AG04450 (cell line): Measurements from ENCODE around the gene FBXO5. TPM values are rescaled to one million over a fixed set of nuclear protein-coding genes. Genes with fewer than 3 reads are reported as not detected.
A peak's percentile ranks its signal among the peaks of the same experiment; 100 is the strongest.

Experiments used
- CTCF ChIA-PET: fragments of 300-600, 350-600 bp; formaldehyde crosslinking; extraction: SDS; loops from one replicate; lab custom pipeline; 2022; ENCODE audit warnings: antibody characterized with exemption, inconsistent platforms; lab: Charles Lee
- POLR2A ChIA-PET: fragments of 350-600 bp; formaldehyde crosslinking; extraction: SDS; loops from one replicate; lab custom pipeline; 2021; ENCODE audit warnings: antibody characterized with exemption, inconsistent platforms; lab: Yijun Ruan, JAX
- DNase-seq: peaks from one replicate; pipeline ENCODE4 v3.0.0-alpha.2; 2011; ENCODE audit warnings: low read depth, low spot score
- H3K27ac ChIP-seq: one replicate; pipeline ENCODE4 v1.5.1; 2012; ENCODE audit warnings: low read depth, low read length, control low read depth
- H3K27me3 ChIP-seq: one replicate; pipeline ENCODE4 v1.6.0; 2012; ENCODE audit warnings: low read length; ENCODE audit not compliant: control insufficient read depth, insufficient read depth
- H3K4me3 ChIP-seq: 2 replicates; pipeline ENCODE4 v1.5.1; 2011; ENCODE audit warnings: mild to moderate bottlenecking, low read depth, low read length, control low read depth
- H3K9me3 ChIP-seq: 2 replicates; pipeline ENCODE4 v1.5.1; 2012; ENCODE audit warnings: low read length; ENCODE audit not compliant: control insufficient read depth, insufficient read depth
- CTCF ChIP-seq: IDR thresholded peaks from 2 replicates; pipeline ENCODE4 v1.5.1; 2011; ENCODE audit warnings: low read depth, low read length, control low read depth, inconsistent platforms
- polyA minus RNA-seq: library from RNA; depleted of rRNA, polyadenylated mRNA; stranded (reverse); fragments of >200 nt; gene quantifications from 2 replicates; pipeline ENCODE4 v1.2.3, GENCODE V29; 2011; rRNA and poly(A)+ RNA removed
- polyA plus RNA-seq: library from polyadenylated mRNA; depleted of rRNA; stranded (reverse); fragments of >200 nt; gene quantifications from 2 replicates; pipeline ENCODE4 v1.2.3, GENCODE V29; 2011; rRNA removed

The FBXO5 gene
- polyA plus RNA-seq (7.1 and 13.1 TPM in 2 replicates), polyA minus RNA-seq (2.4 and 5.5 TPM in 2 replicates)

- POLR2A ChIA-PET = interaction anchor here (0.8 to 1.0 kb wide), 2 partner anchors 10 to 15 kb away, joined by 5 to 6 read pairs; no protein-coding TSS in a partner anchor
- TF ChIP-seq CTCF = no peak
- Histone ChIP-seq H3K27me3 (no peaks in the 10 kb centered on the region), H3K9me3 (no peaks in the 10 kb centered on the region; the same call in 1 of the 2 replicates), H3K4me3 (peak within 1 kb of the TSS; percentile 92), H3K27ac (peak within 1 kb of the TSS; percentile 93)
- CTCF ChIA-PET = interaction anchor here (1.1 kb wide), 1 partner anchor 15 kb away, joined by 3 read pairs; no protein-coding TSS in a partner anchor
- DNase-seq = peak; percentile 94
These were observed at the start of gene FBXO5 for GRCh38 chr6:152982904-152983636. Gene FBXO5 (minus strand): TSS chr6:152983041. CDS start chr6:152982959, 82 bp downstream.

GRCh38 chr6:153032255-153032882, 49.5 kb upstream of the FBXO5 start:
- CTCF ChIA-PET = interaction anchor here (0.7 to 3.6 kb wide), 18 partner anchors 8 to 480 kb away, joined by 3 to 20 read pairs (median 4); no protein-coding TSS in a partner anchor
- POLR2A ChIA-PET = interaction anchor here (0.7 to 1.0 kb wide), 2 partner anchors 99 to 429 kb away, joined by 3 read pairs; partner anchors contain the start of gene RGS17

GRCh38 chr6:153031335-153031955, 48.6 kb upstream of the FBXO5 start:
- H3K9me3 ChIP-seq = no peaks in the 10 kb centered on the region
- no peaks in the 10 kb centered on the region for H3K27me3 ChIP-seq
- ChIA-PET CTCF (interaction anchor here (0.7 to 3.6 kb wide), 15 partner anchors 9 to 482 kb away, joined by 3 to 20 read pairs (median 5); no protein-coding TSS in a partner anchor), POLR2A (interaction anchor here (1.0 kb wide), 1 partner anchor 100 kb away, joined by 3 read pairs; the partner anchor contains the start of gene RGS17)
- TF ChIP-seq CTCF = no peak
- H3K4me3 ChIP-seq = no peak overlapping the region
- DNase-seq = peak; percentile 13
- H3K27ac ChIP-seq = no peak overlapping the region

More at GRCh38 chr6:153032255-153032882, 49.5 kb upstream of the FBXO5 start:
- peak; percentile 34 for DNase-seq
- TF ChIP-seq CTCF = peak; percentile 44; the same call in 1 of the 2 replicates
- Histone ChIP-seq H3K27ac (no peak overlapping the region), H3K4me3 (no peak overlapping the region), H3K9me3 (no peaks in the 10 kb centered on the region), H3K27me3 (no peaks in the 10 kb centered on the region)

- Histone ChIP-seq H3K9me3 (no peaks in the 10 kb centered on the region), H3K4me3 (no peak overlapping the region), H3K27ac (no peak overlapping the region), H3K27me3 (no peaks in the 10 kb centered on the region)
- ChIA-PET POLR2A (no interaction called here), CTCF (interaction anchor here (0.5 to 1.5 kb wide), 4 partner anchors 10 to 855 kb away, joined by 3 to 5 read pairs (median 4); no protein-coding TSS in a partner anchor)
- TF ChIP-seq CTCF = no peak
- DNase-seq = no peak
These were observed 46.1 kb upstream of the FBXO5 start for GRCh38 chr6:153028963-153029362.
